Measurements from ENCODE around the gene SPEN. TPM values are rescaled to one million over a fixed set of nuclear protein-coding genes. Genes with fewer than 3 reads are reported as not detected.

The SPEN gene
- polyA plus RNA-seq, 4 donors = 50.0 to 60.6 (median 57.7) TPM

GRCh38 chr1:15851210-15852035 lies 3.9 kb downstream of the SPEN start:
- no peak for DNase-seq (ENCODE audit: low read depth in 4 of 4, low spot score in 3 of 4)

GRCh38 chr1:15852036-15852827 lies 4.7 kb downstream of the SPEN start:
- DNase-seq (ENCODE audit: low read depth in 4 of 4, low spot score in 3 of 4) = no peak

- no peak for DNase-seq (ENCODE audit: low read depth in 4 of 4, low spot score in 3 of 4)
These were observed 5.4 kb downstream of the SPEN start for GRCh38 chr1:15852828-15853302.

GRCh38 chr1:15856888-15857287 lies 9.4 kb downstream of the SPEN start:
- DNase-seq (ENCODE audit: low read depth in 4 of 4, low spot score in 3 of 4) = no peak

- DNase-seq (ENCODE audit: low read depth in 4 of 4, low spot score in 3 of 4) = no peak
These were observed 10.7 kb downstream of the SPEN start for GRCh38 chr1:15858069-15858670.

GRCh38 chr1:15858672-15859372 lies 11.3 kb downstream of the SPEN start:
- no peak for DNase-seq (ENCODE audit: low read depth in 4 of 4, low spot score in 3 of 4)

- DNase-seq (ENCODE audit: low read depth in 4 of 4, low spot score in 3 of 4) = no peak
These were observed 15.8 kb downstream of the SPEN start for GRCh38 chr1:15863156-15863901.

GRCh38 chr1:15866721-15867201 lies 19.3 kb downstream of the SPEN start:
- DNase-seq (ENCODE audit: low read depth in 4 of 4, low spot score in 3 of 4) = no peak

GRCh38 chr1:15867288-15867687 lies 19.8 kb downstream of the SPEN start:
- no peak for DNase-seq (ENCODE audit: low read depth in 4 of 4, low spot score in 3 of 4)

- DNase-seq (ENCODE audit: low read depth in 4 of 4, low spot score in 3 of 4) = no peak
These were observed 21.9 kb downstream of the SPEN start for GRCh38 chr1:15869413-15869812.

- DNase-seq (ENCODE audit: low read depth in 4 of 4, low spot score in 3 of 4) = no peak
These were observed 22.9 kb downstream of the SPEN start for GRCh38 chr1:15870421-15870820.

GRCh38 chr1:15874471-15874870 lies 27.0 kb downstream of the SPEN start:
- DNase-seq (ENCODE audit: low read depth in 4 of 4, low spot score in 3 of 4) = no peak

GRCh38 chr1:15876357-15877055 lies 29.0 kb downstream of the SPEN start:
- DNase-seq (ENCODE audit: low read depth in 4 of 4, low spot score in 3 of 4) = no peak

- no peak for DNase-seq (ENCODE audit: low read depth in 4 of 4, low spot score in 3 of 4)
These were observed 34.5 kb downstream of the SPEN start for GRCh38 chr1:15881961-15882360.

- DNase-seq (ENCODE audit: low read depth in 4 of 4, low spot score in 3 of 4) = no peak
These were observed 35.2 kb downstream of the SPEN start for GRCh38 chr1:15882665-15883064.

- DNase-seq (ENCODE audit: low read depth in 4 of 4, low spot score in 3 of 4) = no peak
These were observed 35.8 kb downstream of the SPEN start for GRCh38 chr1:15883326-15883725.

GRCh38 chr1:15884477-15884876 lies 37.0 kb downstream of the SPEN start:
- DNase-seq (ENCODE audit: low read depth in 4 of 4, low spot score in 3 of 4) = no peak

GRCh38 chr1:15885269-15885668 lies 37.8 kb downstream of the SPEN start:
- no peak for DNase-seq (ENCODE audit: low read depth in 4 of 4, low spot score in 3 of 4)

All from right renal pelvis (tissue), 4 donors.